ENCODE results near the gene TAF5L. TPM values are rescaled to one million over a fixed set of nuclear protein-coding genes. Genes with fewer than 3 reads are reported as not detected.

TAF5L gene
- total and polyA plus RNA-seq, 10 of the 15 experiments (the other 5 are each of a cell fraction or from before 2014, with no cell fraction given), result 1.1 to 26.2 (median 19.1) TPM

- no peak for TF ChIP-seq ZBTB40 (IDR thresholded peaks at IDR 0.05; ENCODE audit: borderline replicate concordance)
- TF ChIP-seq NKRF (conservative IDR thresholded peaks at IDR 0.05), result no peak
- no peak for TF ChIP-seq NFIC (IDR thresholded peaks at IDR 0.05; ENCODE audit: low read depth, low read length)
- TF ChIP-seq ZNF592 (IDR thresholded peaks at IDR 0.05), result no peak
- TF ChIP-seq NR2F1 (conservative IDR thresholded peaks at IDR 0.05), result no peak
- TF ChIP-seq EED (IDR thresholded peaks at IDR 0.05; ENCODE audit: low read depth), result no peak
- no peak for TF ChIP-seq EP300 (IDR thresholded peaks at IDR 0.05; ENCODE audit: borderline replicate concordance in 1 of 2, control insufficient read depth in 1 of 2, low read depth in 2 of 2, low read length in 2 of 2)
- TF ChIP-seq ASH2L (IDR thresholded peaks at IDR 0.05; ENCODE audit: borderline replicate concordance, low read depth), result no peak
- TF ChIP-seq SMC3 (IDR thresholded peaks at IDR 0.05; ENCODE audit: borderline replicate concordance, low read length), result no peak
- no peak for TF ChIP-seq ZNF24 (IDR thresholded peaks at IDR 0.05)
Observed at GRCh38 chr1:229599218-229599954, 26.5 kb downstream of the TAF5L start (continued).

All from GM12878 (cell line).